NCI-H2029 treated with DMSO at 0.1 percent for 48 hours (cell line): ENCODE data around the gene MED13.
"Not testable (repeated sequence)": the region's sequence is repeated elsewhere in the genome, so short reads cannot be mapped to it uniquely, and the experiment has no call there.

Experiments
- DNase-seq: peaks from one replicate; lab custom pipeline; 2025; lab: John Stamatoyannopoulos, UW

Gene MED13

DNA sequence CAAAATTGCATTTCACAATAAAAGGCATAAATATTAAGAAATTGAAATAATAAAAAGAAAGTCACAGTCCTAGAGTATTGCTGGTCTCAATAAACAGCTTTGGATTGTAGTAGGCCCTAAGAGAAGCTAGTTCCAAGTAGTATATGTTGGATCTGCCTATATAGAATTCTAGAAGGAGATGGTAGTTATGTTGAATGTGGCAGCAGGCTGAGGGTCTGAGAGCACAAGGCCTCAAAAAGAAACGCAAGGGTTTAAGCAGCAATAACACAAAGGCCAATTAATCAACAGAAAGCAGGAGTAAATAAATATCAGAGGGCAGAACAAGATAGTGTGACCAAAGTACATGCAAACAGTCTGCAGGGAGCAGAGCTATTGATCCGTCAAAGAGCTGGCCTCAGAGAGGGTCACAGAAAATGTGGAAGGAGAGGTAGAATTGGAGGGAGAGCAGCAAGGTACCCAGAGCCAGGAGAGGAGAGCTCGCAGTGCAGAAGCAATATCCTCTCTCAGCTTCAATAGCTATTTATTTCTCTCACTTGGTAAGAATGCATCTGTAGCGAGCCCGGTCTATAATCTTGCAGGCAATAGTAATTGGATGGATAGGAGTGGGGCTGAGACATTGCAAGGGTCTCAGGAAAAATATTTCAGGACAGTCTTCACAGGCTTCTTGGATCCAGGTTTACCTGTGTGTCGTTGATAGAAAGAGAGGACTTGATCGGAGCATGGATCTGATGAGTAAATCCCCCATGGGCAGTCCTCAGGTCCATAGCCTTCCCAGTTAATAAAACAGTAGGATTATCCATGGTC lies 25.1 kb upstream of the MED13 start:
- DNase-seq, result no peak

DNA sequence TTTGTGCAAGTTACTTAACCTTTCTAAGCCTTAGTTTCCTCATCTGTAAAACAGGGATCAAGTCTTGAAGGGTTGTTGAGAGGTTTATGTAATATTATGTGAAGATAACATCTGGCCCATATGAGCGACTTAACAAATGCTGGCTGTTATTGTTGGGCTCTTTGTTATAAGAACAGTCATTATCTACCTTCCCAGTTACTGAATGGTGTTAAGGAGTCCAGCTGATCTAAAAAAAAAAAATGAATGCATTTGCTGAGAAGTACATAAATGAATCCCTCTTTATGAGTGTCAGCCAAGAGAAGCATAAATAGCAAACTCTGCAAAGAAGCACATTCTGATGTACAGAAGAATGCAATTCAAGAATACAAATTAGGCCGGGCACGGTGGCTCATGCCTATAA lies 24.3 kb upstream of the MED13 start:
- DNase-seq, result no peak

- DNase-seq, result no peak
Measured at GRCh38 chr17:62086737-62087136, 21.7 kb upstream of the MED13 start.

DNA sequence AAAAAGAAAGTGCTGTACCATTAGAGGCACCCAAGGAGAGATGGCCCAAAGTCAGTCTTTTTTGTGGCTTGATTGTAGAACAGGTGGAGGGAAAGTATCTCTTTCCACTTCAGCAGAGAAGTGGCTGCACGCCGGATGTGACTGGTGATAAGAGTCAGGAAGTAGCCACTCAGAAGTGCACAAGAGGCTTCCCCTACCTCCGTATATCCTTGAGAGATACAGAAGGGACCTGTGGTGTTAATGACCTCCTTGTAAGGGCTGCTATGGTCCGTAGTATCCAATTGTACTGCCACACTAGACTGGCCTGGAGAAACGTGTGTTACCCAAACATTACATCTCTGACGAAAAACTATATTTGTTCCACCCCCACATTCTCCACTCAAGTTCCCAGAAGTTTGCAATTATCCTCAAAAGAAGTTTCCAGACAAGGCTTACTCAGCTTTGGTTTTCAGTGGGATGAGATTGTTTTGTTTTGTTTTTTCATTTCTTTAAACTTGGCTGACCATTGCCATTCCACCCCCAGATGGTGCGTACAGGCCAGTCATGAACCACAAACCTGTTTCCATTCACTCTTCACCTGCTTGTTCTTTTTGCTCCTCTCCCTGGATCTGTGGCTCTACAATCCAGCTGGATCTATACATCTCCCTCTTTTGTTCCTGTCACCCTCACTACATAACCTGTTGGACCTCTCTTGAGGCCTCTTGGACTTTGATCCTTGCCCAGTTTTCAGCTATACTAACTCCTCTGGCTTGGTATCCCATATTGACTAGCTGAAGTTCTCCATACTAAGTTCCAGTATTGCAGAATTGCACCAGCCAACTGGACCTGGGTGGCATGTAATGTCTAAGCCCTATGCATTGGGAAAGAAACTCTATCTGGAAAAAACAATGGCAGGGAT lies 20.7 kb upstream of the MED13 start:
- peak; percentile 50 for DNase-seq

DNA sequence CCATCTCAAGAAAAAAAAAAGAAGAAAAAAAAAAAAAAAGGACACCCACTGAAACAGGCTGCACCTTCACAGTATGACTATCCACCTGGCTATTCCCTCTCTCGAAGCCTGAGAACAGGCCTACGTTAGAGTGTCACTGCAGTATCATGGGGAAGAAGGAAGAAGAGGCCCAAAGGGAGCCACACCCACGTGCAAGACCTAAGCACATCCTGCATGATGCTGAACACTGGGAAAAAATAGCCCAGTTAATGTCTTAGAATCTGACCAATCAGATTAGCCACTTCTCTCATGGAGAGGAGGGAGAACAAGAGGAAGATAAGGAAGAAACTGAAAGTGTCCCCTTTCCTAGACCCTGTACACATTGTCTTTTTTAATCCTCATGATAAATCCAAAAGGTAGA lies 19.5 kb upstream of the MED13 start:
- DNase-seq, result no peak

DNA sequence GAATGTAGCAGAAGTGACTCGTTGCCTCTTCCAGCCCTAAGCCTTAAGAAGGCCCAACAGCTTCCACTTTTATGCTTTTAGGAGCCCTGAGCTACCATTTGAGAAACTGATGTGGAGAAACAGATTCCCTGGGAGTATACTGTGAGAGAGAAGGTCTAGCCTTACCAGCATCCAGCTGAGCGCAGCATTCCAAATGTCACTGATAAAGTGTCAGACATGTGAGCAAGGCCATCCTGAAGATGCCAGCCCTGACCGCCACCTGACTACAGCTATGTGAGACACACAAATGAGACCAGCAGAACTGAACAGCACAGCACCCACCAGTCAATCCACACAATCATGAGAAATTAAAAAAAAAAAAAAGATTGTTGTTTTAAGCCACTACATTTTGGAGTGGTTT lies 18.6 kb upstream of the MED13 start:
- no peak for DNase-seq

GRCh38 chr17:62080647-62081046 lies 15.6 kb upstream of the MED13 start:
- no peak for DNase-seq

- DNase-seq, result no peak
Measured at GRCh38 chr17:62078009-62078408, 12.9 kb upstream of the MED13 start.

GRCh38 chr17:62076864-62077788 lies 12.0 kb upstream of the MED13 start:
- DNase-seq, result no peak

GRCh38 chr17:62075308-62075815 lies 10.3 kb upstream of the MED13 start:
- no peak for DNase-seq

DNA sequence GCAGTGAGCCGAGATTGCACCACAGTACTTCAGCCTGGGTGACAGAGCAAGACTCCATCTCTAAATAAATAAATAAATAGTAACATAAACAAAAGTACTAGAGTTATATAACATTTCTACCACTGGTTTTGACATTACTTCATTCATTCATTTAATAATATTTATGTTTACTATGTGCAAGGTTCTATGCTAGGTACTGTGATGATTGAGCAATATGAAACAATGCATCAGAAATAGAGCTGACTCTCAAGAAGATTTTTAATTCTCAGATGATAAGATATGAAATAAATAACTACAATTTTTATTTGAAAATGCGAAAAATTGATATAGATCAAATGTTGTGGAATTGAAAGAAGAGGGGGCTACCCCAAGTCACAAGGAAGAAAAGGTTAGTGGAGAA lies 8.9 kb upstream of the MED13 start:
- no peak for DNase-seq

GRCh38 chr17:62072855-62073254 lies 7.8 kb upstream of the MED13 start:
- DNase-seq, result not testable (repeated sequence)

DNA sequence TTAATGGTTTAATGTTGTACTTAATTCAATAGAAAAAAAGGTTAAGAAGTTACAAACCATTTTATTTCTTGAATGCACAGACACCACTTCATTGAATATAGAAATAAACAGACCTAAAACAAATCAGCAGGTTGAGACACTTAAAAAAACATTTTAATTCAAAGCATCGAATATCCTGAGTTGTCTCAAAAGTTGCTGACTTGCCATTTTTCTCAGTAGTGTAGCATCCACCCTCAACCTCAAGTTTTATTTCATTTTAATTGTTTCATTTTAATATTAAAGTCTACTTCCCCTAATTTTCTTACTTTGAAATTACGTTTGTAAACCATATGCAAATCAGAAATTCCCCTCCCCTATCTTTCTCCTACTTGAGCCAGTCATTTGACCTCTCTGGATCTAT lies 5.8 kb upstream of the MED13 start:
- DNase-seq, result no peak

DNA sequence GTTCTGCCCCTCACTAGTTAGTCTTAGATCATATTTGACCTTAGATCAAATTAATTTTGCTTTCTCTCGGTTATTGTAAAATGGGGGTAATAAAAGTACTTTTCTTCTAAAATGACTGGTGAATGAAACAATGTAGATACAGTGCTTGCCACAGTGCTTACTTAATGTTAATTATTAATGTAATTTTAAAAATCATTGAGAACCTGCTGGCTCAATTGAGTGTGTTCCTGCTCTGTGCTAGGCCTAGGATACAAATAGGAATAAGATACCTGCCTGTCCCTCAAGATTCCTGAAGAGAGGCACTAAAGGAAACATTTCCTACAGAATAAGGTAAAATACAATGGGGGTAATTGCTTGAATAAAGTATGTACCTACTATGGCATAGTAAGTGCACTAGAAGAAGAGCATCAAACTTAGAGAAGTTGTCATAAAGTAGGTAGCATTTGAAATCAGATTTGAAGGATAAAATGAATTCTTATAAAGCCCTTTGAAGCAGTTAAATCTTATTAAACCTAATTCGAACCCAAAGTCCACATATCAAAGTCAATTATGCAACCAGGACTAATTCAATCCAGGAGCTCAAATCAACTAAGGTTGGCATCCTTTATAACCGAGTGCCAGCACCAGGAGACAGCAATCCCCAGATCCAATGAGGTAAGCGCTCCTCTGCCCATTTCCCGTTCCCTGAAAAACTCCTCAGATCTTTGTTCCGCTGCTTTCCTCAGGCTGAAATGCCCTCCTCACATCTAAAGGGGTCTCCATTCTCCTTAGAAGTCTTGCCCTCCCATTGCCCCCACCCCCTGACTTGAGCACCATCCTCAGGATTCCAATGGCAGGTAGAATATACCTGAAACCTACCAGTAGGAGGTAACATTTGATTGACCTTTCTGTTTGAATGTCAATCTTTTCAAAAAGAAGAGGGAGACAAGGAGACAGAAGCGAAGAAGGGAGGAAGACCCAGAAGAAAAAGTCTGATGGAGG lies 2.4 kb upstream of the MED13 start:
- DNase-seq, result no peak

GRCh38 chr17:62065611-62066468 lies 762 bp upstream of the MED13 start:
- peak; percentile 82 for DNase-seq

- no peak for DNase-seq
Measured at GRCh38 chr17:62064029-62064790, 868 bp downstream of the MED13 start.

DNA sequence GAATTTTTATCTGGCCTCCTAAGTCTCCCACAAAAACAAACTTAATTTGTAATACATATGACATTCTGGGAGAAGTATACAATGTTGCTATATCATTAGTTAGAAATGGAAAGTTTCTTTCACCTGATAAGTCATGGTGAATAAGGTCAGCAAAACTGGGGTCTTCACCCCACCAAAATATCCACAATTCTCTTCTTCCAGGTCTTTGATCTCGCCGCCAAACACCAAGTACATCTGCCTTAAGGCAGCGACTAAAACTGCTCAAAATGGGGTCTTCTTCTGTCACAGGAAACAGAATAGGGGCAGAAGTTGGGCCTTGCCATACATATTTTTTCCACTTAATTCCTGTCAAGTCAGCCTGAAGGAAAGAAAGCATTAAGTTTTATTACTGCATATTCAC lies 2.1 kb downstream of the MED13 start:
- DNase-seq, result no peak

- DNase-seq, result no peak
Measured at GRCh38 chr17:62062302-62062701, 2.8 kb downstream of the MED13 start.

- DNase-seq, result no peak
Measured at GRCh38 chr17:62059414-62059813, 5.7 kb downstream of the MED13 start.
